ENCODE results near the gene IRF1. TPM values are rescaled to one million over a fixed set of nuclear protein-coding genes. Genes with fewer than 3 reads are reported as not detected.

The IRF1 gene
- total and polyA plus RNA-seq, 4 donors = 9.5 to 42.6 (median 24.7) TPM

GRCh38 chr5:132496191-132496630, 5.6 kb upstream of the IRF1 start:
- 1% methylated on average over 18 of the region's 18 CpGs for WGBS

GRCh38 chr5:132495667-132496190, 5.2 kb upstream of the IRF1 start:
- peaks cover 12 to 71% (median 54%) of the 10 kb centered on the region in 4 donors for H3K4me1 ChIP-seq (ENCODE audit: control insufficient read depth in 4 of 4, insufficient read depth in 4 of 4, low read length in 3 of 4)
- TF ChIP-seq FOXA1 (IDR thresholded peaks at IDR 0.05) (no peak), TAF1 (conservative IDR thresholded peaks at IDR 0.05) (no peak), REST (IDR thresholded peaks at IDR 0.05) (no peak), YY1 (IDR thresholded peaks at IDR 0.05) (peak; percentile 79), FOXA2 (IDR thresholded peaks at IDR 0.05) (no peak), RXRA (IDR thresholded peaks at IDR 0.05) (no peak), HNF4G (IDR thresholded peaks at IDR 0.05) (no peak), SP1 (IDR thresholded peaks at IDR 0.05) (peak; percentile 38), RAD21 (IDR thresholded peaks at IDR 0.05) (peak in 1 of 2 donors; percentile 8), NR2F2 (IDR thresholded peaks at IDR 0.05) (peak; percentile 35), CTCF (IDR thresholded peaks at IDR 0.05; ENCODE audit: low read depth, low read length, missing input control) (no peak), HNF4A (conservative IDR thresholded peaks at IDR 0.05) (no peak), ATF3 (IDR thresholded peaks at IDR 0.05) (no peak), EGR1 (IDR thresholded peaks at IDR 0.05; ENCODE audit: low read depth in 2 of 2) (peak; percentile 33 to 44)
- peak overlapping the region; percentile 96 to 97 for H3K27ac ChIP-seq (ENCODE audit: low read depth in 1 of 2, low read length in 2 of 2)
- no peaks in the 10 kb centered on the region for H3K36me3 ChIP-seq (ENCODE audit: control insufficient read depth in 4 of 4, insufficient read depth in 3 of 4, low read depth in 1 of 4, low read length in 3 of 4)
- H3K27me3 ChIP-seq (ENCODE audit: control insufficient read depth in 4 of 4, insufficient read depth in 4 of 4, low read length in 3 of 4) = no peaks in the 10 kb centered on the region
- WGBS = under 1% methylated on average over 30 of the region's 30 CpGs
- no peaks in the 10 kb centered on the region for H3K9me3 ChIP-seq (ENCODE audit: control insufficient read depth in 4 of 4, low read length in 3 of 4)
- H3K4me3 ChIP-seq (ENCODE audit: low read depth in 1 of 3, low read length in 3 of 3) = peak overlapping the region in 2 of 3 donors; percentile 46 to 77
- H3K9ac ChIP-seq (ENCODE audit: low read depth in 1 of 2, low read length in 2 of 2) = peak overlapping the region; percentile 34 to 93
- peak; percentile 74 for DNase-seq (ENCODE audit: low spot score)

More at GRCh38 chr5:132496191-132496630, 5.6 kb upstream of the IRF1 start:
- Histone ChIP-seq H3K27ac (ENCODE audit: low read depth in 1 of 2, low read length in 2 of 2) (peak overlapping the region; percentile 96 to 97), H3K9me3 (ENCODE audit: control insufficient read depth in 4 of 4, low read length in 3 of 4) (no peaks in the 10 kb centered on the region), H3K4me3 (ENCODE audit: low read depth in 1 of 3, low read length in 3 of 3) (peak overlapping the region; percentile 76 to 92 (median 77)), H3K27me3 (ENCODE audit: control insufficient read depth in 4 of 4, insufficient read depth in 4 of 4, low read length in 3 of 4) (no peaks in the 10 kb centered on the region), H3K9ac (ENCODE audit: low read depth in 1 of 2, low read length in 2 of 2) (peak overlapping the region; percentile 36 to 63), H3K36me3 (ENCODE audit: control insufficient read depth in 4 of 4, insufficient read depth in 3 of 4, low read depth in 1 of 4, low read length in 3 of 4) (no peaks in the 10 kb centered on the region), H3K4me1 (ENCODE audit: control insufficient read depth in 4 of 4, insufficient read depth in 4 of 4, low read length in 3 of 4) (peaks cover 16 to 74% (median 58%) of the 10 kb centered on the region in 4 donors)
- peak; percentile 73 for DNase-seq (ENCODE audit: low spot score)
- TF ChIP-seq JUND (IDR thresholded peaks at IDR 0.05) (no peak), FOXA1 (IDR thresholded peaks at IDR 0.05) (no peak), HNF4A (conservative IDR thresholded peaks at IDR 0.05) (peak; percentile 24 to 34), MAX (IDR thresholded peaks at IDR 0.05) (peak; percentile 86), GABPA (IDR thresholded peaks at IDR 0.05 in 1 of 2, conservative IDR thresholded peaks at IDR 0.05 in 1 of 2) (peak in 1 of 2 donors; percentile 30), TAF1 (conservative IDR thresholded peaks at IDR 0.05) (no peak), EGR1 (IDR thresholded peaks at IDR 0.05; ENCODE audit: low read depth in 2 of 2) (peak in 1 of 2 donors; percentile 22), RXRA (IDR thresholded peaks at IDR 0.05) (peak; percentile 56 to 64), YY1 (IDR thresholded peaks at IDR 0.05) (no peak), CTCF (IDR thresholded peaks at IDR 0.05; ENCODE audit: low read depth, low read length, missing input control) (no peak), RAD21 (IDR thresholded peaks at IDR 0.05) (no peak), FOXA2 (IDR thresholded peaks at IDR 0.05) (no peak)

Data from liver (tissue), 9 donors.